Measurements from ENCODE around the gene ASPG. TPM values are rescaled to one million over a fixed set of nuclear protein-coding genes. Genes with fewer than 3 reads are reported as not detected.
A peak's percentile ranks its signal among the peaks of the same experiment; 100 is the strongest.

Gene ASPG
- total RNA-seq, 1 donor from 2014 or later: 5.3 TPM

DNA sequence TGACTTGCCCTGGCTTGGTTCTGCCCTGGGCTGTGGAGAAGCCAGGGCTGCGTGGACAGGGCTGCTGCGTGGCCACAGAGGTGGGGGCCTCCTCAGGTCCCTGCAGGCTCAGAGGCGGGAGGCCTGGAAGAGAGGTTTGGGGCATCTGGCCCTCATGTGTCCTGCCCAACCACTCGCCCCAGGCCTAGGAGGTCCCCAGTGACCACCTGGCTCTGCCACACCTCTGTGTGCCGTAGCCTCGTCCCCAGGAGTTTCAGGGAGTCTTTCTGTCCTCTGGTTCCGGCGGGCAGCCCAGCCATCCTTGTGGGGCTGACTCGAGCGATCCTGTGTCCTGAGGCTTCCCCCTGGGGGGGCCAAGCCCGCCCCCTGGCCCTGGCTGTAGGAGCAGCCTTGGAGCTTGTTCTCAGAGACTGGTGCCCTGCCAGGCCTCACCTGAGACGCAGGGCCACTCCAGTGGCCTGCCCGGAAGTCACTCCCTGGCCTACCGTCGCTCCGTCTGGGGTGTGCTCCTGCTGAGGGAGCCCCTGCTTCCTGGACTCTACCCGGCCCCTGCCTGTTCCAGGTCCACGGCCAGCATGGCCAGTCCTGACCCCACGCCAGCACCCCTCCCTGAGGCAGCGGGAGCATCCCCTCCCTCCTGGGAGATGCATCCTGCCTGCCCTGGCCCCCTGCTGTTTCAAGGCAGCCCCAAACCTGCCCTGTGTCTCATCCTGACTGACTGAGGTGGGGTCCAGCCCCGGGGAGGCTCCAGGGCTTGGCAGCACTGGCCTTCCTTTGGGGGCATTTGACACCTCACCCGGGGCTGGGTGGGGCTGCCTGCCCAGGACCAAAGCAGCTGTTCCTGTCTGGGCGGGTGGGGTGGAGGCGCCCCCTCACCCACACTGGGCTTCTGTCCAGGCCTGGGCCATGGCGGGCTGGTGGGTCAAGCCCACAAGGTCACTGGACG is 13.9 kb downstream of the ASPG start:
- intact Hi-C loops (cut with DNase I): no loop called here
- DNase-seq: peak; percentile 66

DNA sequence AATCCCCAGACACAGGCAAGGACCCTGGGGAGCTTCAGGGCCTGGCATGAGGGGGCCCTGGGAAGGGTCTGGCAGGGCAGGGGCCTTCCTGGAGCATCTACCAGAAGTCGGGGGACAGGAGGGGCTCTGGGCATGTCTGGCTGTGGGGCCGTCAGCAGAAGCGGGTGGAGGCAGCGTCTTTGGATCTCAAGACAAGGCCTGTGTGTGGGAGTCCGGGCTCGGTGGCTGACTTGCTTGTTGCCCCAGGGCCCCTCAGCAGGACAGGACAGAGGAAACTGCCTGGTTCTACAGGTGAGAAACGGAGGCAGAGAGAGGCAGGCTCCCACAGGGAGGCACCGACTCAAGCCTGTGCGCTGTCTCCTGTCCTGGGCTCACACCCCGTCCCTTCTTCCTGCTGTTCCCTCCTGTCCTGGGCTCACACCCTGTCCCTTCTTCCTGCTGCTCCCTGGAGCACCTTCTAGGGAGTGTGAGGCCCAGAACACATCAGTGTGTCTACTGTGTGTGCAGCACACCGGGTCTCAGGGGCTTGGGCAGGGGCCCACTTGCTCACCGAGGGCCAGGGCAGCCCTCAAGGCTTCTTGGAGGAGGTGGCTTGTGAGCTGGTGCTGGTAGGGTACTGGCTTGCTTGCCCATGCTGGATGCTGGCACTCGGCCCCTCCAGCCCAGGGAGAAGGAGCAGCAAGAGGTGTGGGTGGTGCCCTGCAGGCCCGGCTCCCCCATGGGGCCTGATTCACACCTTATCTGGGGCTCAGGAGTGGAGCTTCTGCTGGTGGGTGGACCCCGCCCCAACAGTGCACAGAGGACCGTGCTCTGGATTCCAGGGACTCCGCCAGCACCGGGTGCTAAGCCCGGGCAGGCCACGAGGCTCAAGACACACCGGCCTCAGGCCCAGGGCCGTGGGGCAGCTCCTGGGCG is 14.9 kb downstream of the ASPG start:
- DNase-seq (peak; percentile 62), ATAC-seq (no peak)
- no peak overlapping the region for H3K4me3 ChIP-seq
- no peak overlapping the region for H3K27ac ChIP-seq
- H3K27me3 ChIP-seq: peaks cover 1% of the 10 kb centered on the region
- intact Hi-C loops (cut with DNase I): no loop called here
- no peaks in the 10 kb centered on the region for H3K36me3 ChIP-seq
- TF ChIP-seq, protein P1, sequence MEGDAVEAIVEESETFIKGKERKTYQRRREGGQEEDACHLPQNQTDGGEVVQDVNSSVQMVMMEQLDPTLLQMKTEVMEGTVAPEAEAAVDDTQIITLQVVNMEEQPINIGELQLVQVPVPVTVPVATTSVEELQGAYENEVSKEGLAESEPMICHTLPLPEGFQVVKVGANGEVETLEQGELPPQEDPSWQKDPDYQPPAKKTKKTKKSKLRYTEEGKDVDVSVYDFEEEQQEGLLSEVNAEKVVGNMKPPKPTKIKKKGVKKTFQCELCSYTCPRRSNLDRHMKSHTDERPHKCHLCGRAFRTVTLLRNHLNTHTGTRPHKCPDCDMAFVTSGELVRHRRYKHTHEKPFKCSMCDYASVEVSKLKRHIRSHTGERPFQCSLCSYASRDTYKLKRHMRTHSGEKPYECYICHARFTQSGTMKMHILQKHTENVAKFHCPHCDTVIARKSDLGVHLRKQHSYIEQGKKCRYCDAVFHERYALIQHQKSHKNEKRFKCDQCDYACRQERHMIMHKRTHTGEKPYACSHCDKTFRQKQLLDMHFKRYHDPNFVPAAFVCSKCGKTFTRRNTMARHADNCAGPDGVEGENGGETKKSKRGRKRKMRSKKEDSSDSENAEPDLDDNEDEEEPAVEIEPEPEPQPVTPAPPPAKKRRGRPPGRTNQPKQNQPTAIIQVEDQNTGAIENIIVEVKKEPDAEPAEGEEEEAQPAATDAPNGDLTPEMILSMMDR (IDR thresholded peaks at IDR 0.05): no peak
- H3K4me1 ChIP-seq: peaks cover 5% of the 10 kb centered on the region
- no peaks in the 10 kb centered on the region for H3K9me3 ChIP-seq

More for the DNA sequence above, 13.9 kb downstream of the ASPG start:
- peaks cover 10% of the 10 kb centered on the region for H3K4me1 ChIP-seq
- no peak overlapping the region for H3K27ac ChIP-seq
- H3K9me3 ChIP-seq: no peaks in the 10 kb centered on the region
- H3K4me3 ChIP-seq: no peak overlapping the region
- H3K27me3 ChIP-seq: peaks cover 9% of the 10 kb centered on the region
- TF ChIP-seq, protein P1 (IDR thresholded peaks at IDR 0.05): no peak
- no peak for ATAC-seq
- no peaks in the 10 kb centered on the region for H3K36me3 ChIP-seq

DNA sequence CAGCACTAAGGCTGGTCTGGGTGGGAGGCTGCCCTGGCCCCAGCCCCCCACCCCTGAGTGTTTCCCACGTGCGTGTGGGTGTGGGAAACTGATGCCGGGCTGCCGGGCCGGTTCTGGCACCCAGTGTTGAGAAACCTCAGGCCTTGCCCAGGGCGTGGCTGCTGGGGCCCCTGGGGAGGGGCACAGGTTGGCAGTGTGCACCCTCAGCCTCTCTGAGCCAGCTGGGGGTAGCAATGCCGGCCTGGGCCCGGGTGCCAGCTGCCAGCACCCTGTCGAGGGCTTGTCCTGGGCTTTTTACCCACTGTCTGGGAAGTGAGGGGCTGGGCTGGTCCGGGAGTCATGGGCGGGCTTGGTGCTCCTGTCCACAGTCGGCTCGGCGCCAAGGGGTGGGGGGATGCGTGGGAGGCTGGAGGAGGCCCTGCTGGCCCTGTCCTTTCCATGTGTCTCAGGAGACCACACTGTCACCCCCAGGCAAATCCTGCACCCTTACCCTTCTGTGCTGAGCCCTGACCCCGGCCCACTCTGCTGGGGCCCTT is 15.7 kb downstream of the ASPG start:
- ATAC-seq: peak; percentile 52
- DNase-seq: peak; percentile 78
- no peaks in the 10 kb centered on the region for H3K36me3 ChIP-seq
- no peak overlapping the region for H3K27ac ChIP-seq
- H3K9me3 ChIP-seq: no peaks in the 10 kb centered on the region
- H3K4me3 ChIP-seq: no peak overlapping the region
- intact Hi-C loops (cut with DNase I): no loop called here
- no peaks in the 10 kb centered on the region for H3K27me3 ChIP-seq
- TF ChIP-seq, protein P1 (IDR thresholded peaks at IDR 0.05): no peak
- H3K4me1 ChIP-seq: peaks cover 5% of the 10 kb centered on the region

DNA sequence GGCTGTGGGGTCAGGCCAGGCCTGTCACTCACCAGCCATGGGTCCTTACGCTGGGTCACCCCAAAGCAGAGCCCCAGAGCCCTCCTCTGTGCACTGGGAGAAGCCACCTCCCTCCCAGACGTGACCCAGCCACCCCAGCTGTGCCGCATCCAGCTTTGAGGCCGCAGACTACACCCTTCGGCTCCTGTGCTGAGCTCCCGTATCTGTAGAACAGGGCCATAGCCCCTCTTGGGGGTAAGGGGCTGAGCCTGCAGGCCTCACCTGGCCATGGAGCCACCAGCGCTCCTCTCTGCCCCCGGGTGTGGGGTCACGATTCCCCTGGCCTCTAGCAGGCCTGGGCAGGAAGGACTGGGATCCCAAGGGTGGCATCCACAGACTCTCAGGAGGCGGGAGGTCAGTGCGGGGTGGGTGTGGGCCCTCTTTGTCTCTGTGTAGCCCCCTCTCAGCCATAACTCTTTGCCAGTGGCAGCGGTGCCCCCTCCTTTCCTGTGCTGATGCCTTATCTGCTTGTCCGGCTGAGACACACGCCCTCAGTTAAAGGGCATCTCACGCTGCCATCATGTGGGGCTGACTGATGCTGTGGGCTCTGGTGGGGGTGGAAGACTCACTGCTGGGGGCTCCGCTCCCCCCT is 16.3 kb downstream of the ASPG start:
- no peak overlapping the region for H3K4me3 ChIP-seq
- no peaks in the 10 kb centered on the region for H3K36me3 ChIP-seq
- H3K9me3 ChIP-seq: no peaks in the 10 kb centered on the region
- DNase-seq: peak; percentile 57
- H3K27me3 ChIP-seq: no peaks in the 10 kb centered on the region
- H3K27ac ChIP-seq: no peak overlapping the region
- ATAC-seq: no peak
- peaks cover 5% of the 10 kb centered on the region for H3K4me1 ChIP-seq
- TF ChIP-seq, protein P1 (IDR thresholded peaks at IDR 0.05): no peak
- intact Hi-C loops (cut with DNase I): no loop called here

DNA sequence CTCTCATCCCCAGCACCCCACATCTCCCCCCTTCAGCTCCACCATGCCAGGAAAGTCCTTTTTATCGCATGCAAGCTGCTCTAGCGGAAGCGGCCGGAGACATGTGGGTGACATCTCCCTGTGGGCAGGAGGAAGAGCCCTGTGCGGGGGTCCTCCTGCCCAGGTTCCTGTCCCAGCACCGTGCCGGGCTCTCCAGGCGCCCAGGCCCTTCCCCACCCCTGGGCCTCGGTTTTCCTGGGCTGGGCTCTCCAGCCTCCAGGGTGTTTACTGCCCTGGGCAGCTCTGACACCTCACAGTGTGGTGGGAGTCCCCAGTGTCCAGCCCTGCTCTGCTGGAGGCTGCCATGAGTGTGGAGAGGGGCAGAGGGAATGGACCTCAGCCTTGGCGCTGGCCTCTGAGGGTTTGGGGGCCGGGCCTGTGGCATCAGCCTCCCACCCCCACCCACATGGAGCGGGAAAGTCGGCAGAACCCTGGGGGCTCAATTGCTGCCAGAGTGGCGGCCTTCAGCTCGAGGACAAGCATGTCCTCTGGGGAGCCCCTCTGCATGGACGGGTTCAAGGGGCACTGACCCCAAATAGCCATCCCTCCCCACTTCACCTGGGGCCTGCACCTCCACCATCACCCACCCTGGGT is 16.9 kb downstream of the ASPG start:
- TF ChIP-seq, protein P1 (IDR thresholded peaks at IDR 0.05): no peak
- DNase-seq (no peak), ATAC-seq (no peak)
- H3K36me3 ChIP-seq: no peaks in the 10 kb centered on the region
- peaks cover 5% of the 10 kb centered on the region for H3K4me1 ChIP-seq
- no peaks in the 10 kb centered on the region for H3K27me3 ChIP-seq
- H3K9me3 ChIP-seq: no peaks in the 10 kb centered on the region
- no peak overlapping the region for H3K27ac ChIP-seq
- intact Hi-C loops (cut with DNase I): no loop called here
- no peak overlapping the region for H3K4me3 ChIP-seq
